Gastroesophageal sphincter (tissue), 4 donors: ENCODE data around the gene MBTD1. TPM values are rescaled to one million over a fixed set of nuclear protein-coding genes. Genes with fewer than 3 reads are reported as not detected.
"Not testable (repeated sequence)": the region's sequence is repeated elsewhere in the genome, so short reads cannot be mapped to it uniquely, and the experiment has no call there.

ENCODE experiments used
- ATAC-seq: fragments of 150-250 bp; one replicate; pipeline ENCODE4 v1.9.1; 2016; ENCODE audit warnings: mild to moderate bottlenecking, moderate library complexity
- H3K27ac ChIP-seq, 4 donors: fragments of 200-600 bp; sonication (generic) in 3 of 4; 1 replicate in 3 of 4; 2 replicates in 1 of 4; pipeline ENCODE4 v1.5.1; 2016 to 2019
- H3K27me3 ChIP-seq: fragments of 200-600 bp; sonication (generic); one replicate; pipeline ENCODE4 v1.5.1; 2019
- H3K36me3 ChIP-seq, 2 donors: fragments of 200-600 bp; sonication (generic); one replicate each; pipeline ENCODE4 v1.5.1; 2019; ENCODE audit warnings: control low read depth in 1 of 2
- H3K4me1 ChIP-seq, 3 donors: fragments of 200-600 bp; sonication (generic); 1 replicate in 2 of 3; 2 replicates in 1 of 3; pipeline ENCODE4 v1.5.1; 2016 to 2019; ENCODE audit warnings: control low read depth in 2 of 3
- H3K4me3 ChIP-seq, 2 donors: fragments of 200-600 bp; sonication (generic); one replicate each; pipeline ENCODE4 v1.5.1; 2019; ENCODE audit warnings: mild to moderate bottlenecking in 1 of 2, moderate library complexity in 1 of 2
- H3K9me3 ChIP-seq, 3 donors: fragments of 200-600 bp; sonication (generic); one replicate each; pipeline ENCODE4 v1.5.1; 2017 to 2019; ENCODE audit warnings: control low read depth in 2 of 3
- EP300 ChIP-seq: sonication (generic); formaldehyde crosslinking; IDR thresholded peaks from one replicate; pipeline ENCODE4 v1.6.1; 2017; ENCODE audit warnings: antibody characterized with exemption, mild to moderate bottlenecking
- POLR2A ChIP-seq, 2 donors: fragments of 450-650 bp; IDR thresholded peaks; one replicate each; pipeline ENCODE4 v1.6.1; 2017; ENCODE audit warnings: antibody characterized with exemption in 2 of 2, mild to moderate bottlenecking in 2 of 2, moderate library complexity in 1 of 2
- POLR2AphosphoS5 ChIP-seq: sonication (generic); formaldehyde crosslinking; IDR thresholded peaks from one replicate; pipeline ENCODE4 v1.6.1; 2017; ENCODE audit warnings: antibody characterized with exemption
- WGBS, 2 donors: methylation state at CpG; one replicate each; pipeline ENCODE4 v1.1.5; 2018; ENCODE audit warnings: low coverage in 1 of 2; 5-methylcytosine and 5-hydroxymethylcytosine counted together
- total RNA-seq, 4 donors: library from RNA; depleted of rRNA; stranded (reverse); fragments of >200 nt; gene quantifications; one replicate each; pipeline ENCODE4 v1.1.0, GENCODE V29; 2016
- TF ChIP-seq, protein P1 (sequence below), 4 experiments: fragments of 200-600 bp in 2 of 4; fragments of 450-650 bp in 2 of 4; sonication (generic) in 1 of 4; IDR thresholded peaks; one replicate each; pipeline ENCODE4 v1.5.1; 2017 to 2019; ENCODE audit warnings: antibody characterized with exemption in 4 of 4, mild to moderate bottlenecking in 2 of 4, moderate library complexity in 2 of 4

Gene MBTD1
- total RNA-seq = 10 to 100 TPM in 3 of 4 donors, 1 to 10 TPM in 1; 7.3 to 19.9 (median 13.1) TPM

DNA sequence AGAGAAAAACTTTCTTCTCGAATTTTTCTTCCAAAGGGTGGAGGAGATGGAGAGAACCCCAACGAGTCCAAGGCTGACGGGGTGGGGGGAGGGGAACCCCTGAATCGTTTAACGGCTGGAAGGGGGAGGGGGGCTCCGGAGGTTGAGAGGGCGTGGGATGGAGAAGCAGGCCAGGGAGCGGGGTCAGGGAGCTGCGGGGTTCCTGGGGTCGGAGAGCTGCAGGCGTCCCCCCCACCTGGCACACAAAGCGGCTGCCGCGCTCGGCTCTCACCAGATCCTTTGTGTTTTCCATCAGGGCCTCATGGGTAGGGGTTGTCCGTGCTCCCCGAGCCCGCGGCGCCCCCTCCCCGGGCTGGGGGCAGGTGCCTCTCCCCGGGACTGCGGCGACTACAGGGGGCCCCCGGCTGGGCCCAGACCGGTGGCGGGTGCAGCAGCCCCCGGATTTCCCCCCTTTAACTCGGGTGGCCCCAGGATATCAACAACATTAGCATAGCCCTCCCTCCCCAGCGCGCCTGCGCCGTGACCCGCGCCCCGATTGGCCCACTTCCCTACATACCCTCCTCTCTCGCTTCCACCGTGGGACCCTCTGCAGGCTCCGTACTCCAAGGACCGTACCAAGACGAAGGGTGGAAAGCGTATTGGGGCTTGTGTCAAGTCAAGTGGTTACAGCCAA is at the start of gene MBTD1:
Gene MBTD1, minus strand, starts transcription at position 486 of the 673 bp plus-strand sequence. CDS start 34,888 bp downstream, outside the sequence.
- Histone ChIP-seq H3K4me1 (peaks cover 0 to 78% (median 32%) of the 10 kb centered on the region in 3 donors), H3K27me3 (no peaks in the 10 kb centered on the region), H3K36me3 (peaks cover 0 to 10% of the 10 kb centered on the region in 2 donors), H3K9me3 (no peaks in the 10 kb centered on the region), H3K27ac (peak within 1 kb of the TSS; percentile 88 to 98 (median 97)), H3K4me3 (peak within 1 kb of the TSS; percentile 82 to 88)
- TF ChIP-seq, protein P1, sequence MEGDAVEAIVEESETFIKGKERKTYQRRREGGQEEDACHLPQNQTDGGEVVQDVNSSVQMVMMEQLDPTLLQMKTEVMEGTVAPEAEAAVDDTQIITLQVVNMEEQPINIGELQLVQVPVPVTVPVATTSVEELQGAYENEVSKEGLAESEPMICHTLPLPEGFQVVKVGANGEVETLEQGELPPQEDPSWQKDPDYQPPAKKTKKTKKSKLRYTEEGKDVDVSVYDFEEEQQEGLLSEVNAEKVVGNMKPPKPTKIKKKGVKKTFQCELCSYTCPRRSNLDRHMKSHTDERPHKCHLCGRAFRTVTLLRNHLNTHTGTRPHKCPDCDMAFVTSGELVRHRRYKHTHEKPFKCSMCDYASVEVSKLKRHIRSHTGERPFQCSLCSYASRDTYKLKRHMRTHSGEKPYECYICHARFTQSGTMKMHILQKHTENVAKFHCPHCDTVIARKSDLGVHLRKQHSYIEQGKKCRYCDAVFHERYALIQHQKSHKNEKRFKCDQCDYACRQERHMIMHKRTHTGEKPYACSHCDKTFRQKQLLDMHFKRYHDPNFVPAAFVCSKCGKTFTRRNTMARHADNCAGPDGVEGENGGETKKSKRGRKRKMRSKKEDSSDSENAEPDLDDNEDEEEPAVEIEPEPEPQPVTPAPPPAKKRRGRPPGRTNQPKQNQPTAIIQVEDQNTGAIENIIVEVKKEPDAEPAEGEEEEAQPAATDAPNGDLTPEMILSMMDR (IDR thresholded peaks at IDR 0.05) = no peak
- TF ChIP-seq POLR2AphosphoS5 = peak; percentile 83
- peak in 1 of 2 donors; percentile 24 for TF ChIP-seq POLR2A (IDR thresholded peaks at IDR 0.05)
- WGBS, 2 donors = 0% methylated on average over 8 of the region's 42 CpGs; no CpG with 5 or more reads in 1 of the 2 donors
- peak; percentile 95 for ATAC-seq

DNA sequence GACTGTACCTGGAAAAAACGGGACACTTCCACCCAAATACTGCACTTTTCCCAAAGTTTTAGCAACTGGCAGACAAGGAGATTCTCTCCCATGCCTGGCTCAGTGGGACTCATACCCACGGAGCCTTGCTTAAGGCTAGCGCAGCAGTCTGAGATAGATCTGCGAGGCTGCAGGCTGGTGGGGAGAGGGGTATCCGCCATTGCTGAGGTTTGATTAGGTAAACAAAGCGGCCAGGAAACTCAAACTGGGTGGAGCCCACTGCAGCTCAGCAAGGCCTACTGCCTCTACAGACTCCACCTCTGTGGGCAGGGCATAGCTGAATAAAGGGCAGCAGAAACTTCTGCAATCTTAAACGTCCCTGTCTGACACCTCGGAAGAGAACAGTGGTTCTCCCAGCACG is 45.3 kb upstream of the MBTD1 start:
- no peak for ATAC-seq
- Histone ChIP-seq H3K27me3 (no peaks in the 10 kb centered on the region), H3K4me1 (no peaks in the 10 kb centered on the region), H3K4me3 (no peak overlapping the region), H3K27ac (no peak overlapping the region), H3K9me3 (peaks cover 0 to 5% (median 0%) of the 10 kb centered on the region in 3 donors), H3K36me3 (no peaks in the 10 kb centered on the region)
- TF ChIP-seq EP300 = no peak
- no peak for TF ChIP-seq POLR2A (IDR thresholded peaks at IDR 0.05)
- TF ChIP-seq POLR2AphosphoS5 = no peak
- TF ChIP-seq, protein P1 (IDR thresholded peaks at IDR 0.05) = no peak
- WGBS, 2 donors = 100% methylated on average over 1 of the region's 9 CpGs; no CpG with 5 or more reads in 1 of the 2 donors

DNA sequence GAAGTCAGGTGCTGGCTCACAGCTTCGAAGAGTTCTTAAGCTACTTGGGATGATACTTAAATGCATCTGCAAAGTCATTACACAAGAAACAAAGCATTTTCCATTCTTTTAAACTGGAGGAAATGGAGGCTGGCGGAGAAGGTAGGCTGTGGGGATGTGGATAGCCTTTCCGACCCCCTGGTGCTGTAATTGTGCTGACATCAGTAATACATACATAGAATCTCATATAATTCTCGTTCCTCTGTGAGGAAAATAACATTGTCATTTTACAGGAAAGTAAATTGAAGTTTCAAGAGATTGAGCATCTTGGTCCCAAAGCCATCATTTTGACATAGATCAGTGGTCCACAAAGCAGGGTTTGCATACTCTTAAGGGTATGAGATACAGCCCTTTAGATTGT is 40.0 kb upstream of the MBTD1 start:
- Histone ChIP-seq H3K27ac (no peak overlapping the region), H3K9me3 (no peaks in the 10 kb centered on the region), H3K4me3 (no peak overlapping the region), H3K27me3 (no peaks in the 10 kb centered on the region), H3K4me1 (peaks cover 0 to 24% (median 0%) of the 10 kb centered on the region in 3 donors), H3K36me3 (peaks cover 0 to 19% of the 10 kb centered on the region in 2 donors)
- no peak for ATAC-seq
- TF ChIP-seq, protein P1 (IDR thresholded peaks at IDR 0.05) = no peak
- no peak for TF ChIP-seq POLR2A (IDR thresholded peaks at IDR 0.05)
- no peak for TF ChIP-seq EP300
- TF ChIP-seq POLR2AphosphoS5 = no peak
- 85 to 94% methylated on average over 2 to 4 of the region's 4 CpGs for WGBS, 2 donors

DNA sequence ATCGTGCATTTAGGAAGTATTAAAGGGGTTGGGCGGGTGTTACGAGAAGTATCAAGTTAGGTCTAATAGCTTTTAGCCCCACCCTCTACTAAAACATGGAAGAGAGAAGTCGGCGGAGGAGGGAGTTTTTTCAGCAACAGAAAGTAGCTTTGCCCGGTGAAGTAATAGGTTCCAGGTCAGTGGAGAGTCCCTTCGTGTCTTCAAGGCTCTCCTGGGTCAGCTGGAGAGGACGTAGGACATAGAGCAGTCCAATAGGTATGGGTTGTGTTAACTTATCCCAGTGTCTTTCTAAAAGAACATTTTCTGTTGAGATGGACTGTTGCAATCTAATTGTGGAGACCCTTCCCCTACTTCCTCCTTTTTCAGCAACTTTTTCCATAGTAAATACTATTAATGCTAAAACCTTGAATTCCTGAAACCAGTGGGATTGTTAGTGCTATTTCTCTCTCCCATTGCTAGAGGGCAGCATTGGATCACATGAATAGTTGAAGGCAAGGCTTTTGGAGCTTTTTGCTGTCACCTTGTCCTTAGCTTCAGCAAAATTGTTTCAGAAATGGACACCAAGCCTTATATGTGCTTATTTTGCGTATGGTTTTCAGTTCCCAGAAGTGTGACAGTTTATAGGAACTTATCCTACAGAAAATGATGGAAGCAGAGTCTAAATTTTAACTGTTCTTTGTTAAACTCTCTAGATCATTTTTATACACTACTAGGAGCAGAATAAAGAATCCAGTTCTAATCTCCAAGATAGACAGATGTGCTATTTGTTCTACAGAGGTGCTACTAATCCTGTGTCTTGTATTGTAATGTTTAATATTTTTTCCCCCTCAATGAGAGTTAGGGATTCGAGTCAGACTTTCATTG is 38.9 kb upstream of the MBTD1 start:
- Histone ChIP-seq H3K27ac (no peak overlapping the region), H3K4me3 (no peak overlapping the region), H3K36me3 (peaks cover 0 to 26% of the 10 kb centered on the region in 2 donors), H3K4me1 (peaks cover 0 to 24% (median 0%) of the 10 kb centered on the region in 3 donors), H3K27me3 (no peaks in the 10 kb centered on the region), H3K9me3 (peaks cover 0 to 3% (median 0%) of the 10 kb centered on the region in 3 donors)
- ATAC-seq = no peak
- no peak for TF ChIP-seq POLR2A (IDR thresholded peaks at IDR 0.05)
- TF ChIP-seq, protein P1 (IDR thresholded peaks at IDR 0.05) = peak; percentile 55 to 75 (median 60)
- TF ChIP-seq POLR2AphosphoS5 = no peak
- 54 to 60% methylated on average over 6 to 10 of the region's 10 CpGs for WGBS, 2 donors

DNA sequence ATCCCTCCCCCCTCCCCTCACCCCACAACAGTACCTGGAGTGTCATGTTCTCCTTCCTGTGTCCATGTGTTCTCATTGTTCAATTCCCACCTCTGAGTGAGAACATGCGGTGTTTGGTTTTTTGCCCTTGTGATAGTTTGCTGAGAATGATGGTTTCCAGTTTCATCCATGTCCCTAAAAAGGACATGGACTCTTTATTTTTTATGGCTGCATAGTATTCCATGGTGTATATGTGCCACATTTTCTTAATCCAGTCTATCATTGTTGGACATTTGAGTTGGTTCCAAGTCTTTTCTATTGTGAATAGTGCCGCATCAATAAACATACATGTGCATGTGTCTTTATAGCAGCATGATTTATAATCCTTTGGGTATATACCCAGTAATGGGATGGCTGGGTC is 34.5 kb upstream of the MBTD1 start:
- WGBS, 2 donors = 100% methylated on average over 2 of the region's 2 CpGs
- peaks cover 0 to 60% of the 10 kb centered on the region in 2 donors for H3K36me3 ChIP-seq
- ATAC-seq, H3K27me3 ChIP-seq, H3K9me3 ChIP-seq, H3K4me3 ChIP-seq, H3K27ac ChIP-seq: not testable (repeated sequence)
- peaks cover 0 to 50% (median 0%) of the 10 kb centered on the region in 3 donors for H3K4me1 ChIP-seq
